ENCODE results near the gene EIF1B. TPM values are rescaled to one million over a fixed set of nuclear protein-coding genes. Genes with fewer than 3 reads are reported as not detected.

The EIF1B gene
- total and polyA plus RNA-seq, 10 donors, result 45.8 to 82.9 (median 52.6) TPM

DNA sequence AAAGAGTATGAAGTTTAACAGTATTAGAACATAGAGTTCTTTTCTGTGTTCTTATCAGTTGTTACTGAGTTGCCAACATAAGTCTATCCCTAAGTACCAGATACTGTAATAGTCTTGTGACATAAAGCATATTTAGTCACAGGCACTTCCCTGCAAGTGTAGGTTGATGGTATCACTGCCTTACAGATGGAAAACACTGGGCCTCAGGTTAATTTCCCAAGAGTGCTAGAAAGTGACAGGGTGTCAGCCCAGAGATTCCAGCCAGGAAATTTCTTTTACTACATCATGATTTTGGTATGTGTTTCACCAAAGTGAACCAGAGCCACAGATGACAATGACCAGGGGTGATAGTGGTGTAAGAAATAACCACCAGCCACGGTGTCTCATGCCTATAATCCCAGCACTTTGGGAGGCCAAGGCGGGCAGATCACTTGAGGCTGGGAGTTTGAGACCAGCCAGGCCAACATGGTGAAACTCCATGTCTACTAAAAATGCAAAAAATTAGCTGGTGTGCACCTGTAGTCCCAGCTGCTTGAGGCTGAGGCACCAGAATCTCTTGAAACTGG is 3.2 kb downstream of the EIF1B start:
- TF ChIP-seq, protein P1, sequence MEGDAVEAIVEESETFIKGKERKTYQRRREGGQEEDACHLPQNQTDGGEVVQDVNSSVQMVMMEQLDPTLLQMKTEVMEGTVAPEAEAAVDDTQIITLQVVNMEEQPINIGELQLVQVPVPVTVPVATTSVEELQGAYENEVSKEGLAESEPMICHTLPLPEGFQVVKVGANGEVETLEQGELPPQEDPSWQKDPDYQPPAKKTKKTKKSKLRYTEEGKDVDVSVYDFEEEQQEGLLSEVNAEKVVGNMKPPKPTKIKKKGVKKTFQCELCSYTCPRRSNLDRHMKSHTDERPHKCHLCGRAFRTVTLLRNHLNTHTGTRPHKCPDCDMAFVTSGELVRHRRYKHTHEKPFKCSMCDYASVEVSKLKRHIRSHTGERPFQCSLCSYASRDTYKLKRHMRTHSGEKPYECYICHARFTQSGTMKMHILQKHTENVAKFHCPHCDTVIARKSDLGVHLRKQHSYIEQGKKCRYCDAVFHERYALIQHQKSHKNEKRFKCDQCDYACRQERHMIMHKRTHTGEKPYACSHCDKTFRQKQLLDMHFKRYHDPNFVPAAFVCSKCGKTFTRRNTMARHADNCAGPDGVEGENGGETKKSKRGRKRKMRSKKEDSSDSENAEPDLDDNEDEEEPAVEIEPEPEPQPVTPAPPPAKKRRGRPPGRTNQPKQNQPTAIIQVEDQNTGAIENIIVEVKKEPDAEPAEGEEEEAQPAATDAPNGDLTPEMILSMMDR (IDR thresholded peaks at IDR 0.05 in 8 of 11, conservative IDR thresholded peaks at IDR 0.05 in 3 of 11), result no peak
- TF ChIP-seq POLR2AphosphoS5 (IDR thresholded peaks at IDR 0.05) (no peak), POLR2A (IDR thresholded peaks at IDR 0.05) (no peak)
- H3K4me3 ChIP-seq, result peak overlapping the region in 1 of 8 donors; percentile 92
- peaks cover 30 to 63% (median 50%) of the 10 kb centered on the region in 6 donors for H3K4me1 ChIP-seq
- no peaks in the 10 kb centered on the region for H3K27me3 ChIP-seq (replicated peaks in 1 of 7)
- H3K27ac ChIP-seq, result peak overlapping the region in 3 of 8 donors; percentile 16 to 19 (median 17)
- H3K9me3 ChIP-seq, result no peaks in the 10 kb centered on the region
- DNase-seq, result no peak
- peaks cover 0 to 61% (median 32%) of the 10 kb centered on the region in 6 donors for H3K36me3 ChIP-seq
- WGBS, 5 donors, result 89 to 94% (median 91%) methylated on average over 2 of the region's 2 CpGs
- intact Hi-C loops (cut with DNase I; ENCODE audit: low total_unique reads), result loop anchor here (10.0 kb wide), 1 partner anchor 142 kb away; the partner anchor contains the start of gene RPL14

DNA sequence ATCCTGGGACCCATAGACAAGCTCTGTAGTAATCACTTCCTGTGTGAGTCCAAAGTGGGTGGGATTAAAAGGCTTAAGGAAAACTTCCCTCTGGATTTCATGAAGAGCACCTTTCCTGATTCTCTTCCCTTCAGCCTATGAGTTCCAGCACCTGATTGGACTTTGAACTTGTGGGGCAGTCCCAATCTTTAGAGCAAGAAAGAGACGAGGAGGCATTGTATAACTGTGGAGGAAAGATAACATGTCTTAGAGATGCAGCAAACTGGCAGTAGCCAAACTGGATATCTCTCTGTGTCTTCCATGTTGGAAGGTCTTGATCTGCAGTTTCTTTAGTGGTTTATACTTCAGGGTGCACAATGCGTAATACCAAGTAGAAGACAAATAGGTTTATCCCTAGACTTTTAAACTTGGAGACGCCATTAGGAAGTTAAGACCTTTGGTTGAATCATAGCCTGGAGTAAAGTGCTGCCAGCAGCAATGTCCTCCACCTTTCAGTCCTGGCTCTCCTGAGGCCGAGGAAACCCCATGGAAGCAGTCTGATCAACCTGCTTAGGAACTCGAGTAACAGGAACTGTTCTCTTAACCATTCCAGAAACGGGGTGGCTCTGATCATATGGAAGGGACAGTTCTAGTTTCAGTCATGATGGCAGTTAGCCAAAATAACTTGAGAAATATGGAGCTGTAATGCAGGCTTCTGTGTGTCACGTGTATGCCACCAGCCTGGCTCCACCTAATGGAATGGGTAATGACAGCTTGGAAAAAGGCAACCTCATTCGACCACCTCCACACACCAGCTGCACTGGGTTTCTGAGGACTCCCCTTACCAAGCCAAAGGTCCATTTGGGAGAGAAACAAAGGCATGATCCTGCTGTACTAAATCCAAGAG is 4.7 kb downstream of the EIF1B start:
- TF ChIP-seq POLR2A (IDR thresholded peaks at IDR 0.05) (no peak), POLR2AphosphoS5 (IDR thresholded peaks at IDR 0.05) (peak in 1 of 3 donors; percentile 39)
- TF ChIP-seq, protein P1 (IDR thresholded peaks at IDR 0.05 in 8 of 11, conservative IDR thresholded peaks at IDR 0.05 in 3 of 11), result no peak
- H3K9me3 ChIP-seq, result no peaks in the 10 kb centered on the region
- intact Hi-C loops (cut with DNase I; ENCODE audit: low total_unique reads), result loop anchor here (10.0 kb wide), 1 partner anchor 141 kb away; the partner anchor contains the start of gene RPL14
- DNase-seq, result no peak
- 61 to 82% (median 64%) methylated on average over 8 of the region's 8 CpGs for WGBS, 5 donors
- H3K27ac ChIP-seq, result peak overlapping the region in 5 of 8 donors; percentile 2 to 60 (median 31)
- H3K4me1 ChIP-seq, result peaks cover 25 to 50% (median 41%) of the 10 kb centered on the region in 6 donors
- H3K4me3 ChIP-seq, result no peak overlapping the region
- H3K27me3 ChIP-seq (replicated peaks in 1 of 7), result no peaks in the 10 kb centered on the region
- H3K36me3 ChIP-seq, result peaks cover 0 to 61% (median 32%) of the 10 kb centered on the region in 6 donors

DNA sequence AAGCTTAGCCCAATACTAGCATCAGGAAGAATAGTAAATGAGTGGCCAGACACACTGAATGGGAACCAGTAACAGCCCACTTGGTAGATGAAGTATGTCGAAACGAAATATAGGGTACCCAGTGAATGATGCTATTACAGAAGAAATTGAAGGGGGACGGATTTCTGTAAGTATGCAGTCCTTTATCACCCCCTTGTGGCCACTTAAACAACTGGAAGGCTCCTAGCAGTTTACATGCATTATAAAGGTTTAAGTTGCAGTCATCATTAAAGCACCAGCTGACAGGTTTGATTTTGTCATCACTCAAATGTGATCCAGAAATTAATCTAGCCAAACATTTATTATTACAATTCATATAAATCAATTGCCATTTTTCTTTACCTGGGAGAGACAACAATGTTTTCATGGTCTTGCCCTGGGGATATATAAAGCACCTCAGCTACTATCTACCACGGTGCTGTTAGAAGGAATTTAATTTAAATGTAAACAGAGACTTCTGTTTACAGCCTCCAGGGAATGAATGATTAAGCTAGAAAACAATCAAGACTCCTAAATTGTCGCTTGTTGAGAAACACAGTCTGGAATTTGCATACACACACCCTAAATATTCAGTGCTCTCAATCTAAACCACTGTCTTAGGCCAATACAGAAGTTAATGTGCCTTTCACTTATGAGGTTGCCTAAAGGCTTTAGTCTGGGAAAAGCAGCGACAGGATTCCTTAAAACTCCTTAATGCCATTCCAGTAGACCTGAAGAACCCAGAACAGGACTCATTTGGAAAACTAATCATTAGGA is 7.8 kb downstream of the EIF1B start:
- peaks cover 8 to 31% (median 22%) of the 10 kb centered on the region in 6 donors for H3K4me1 ChIP-seq
- intact Hi-C loops (cut with DNase I; ENCODE audit: low total_unique reads), result loop anchor here (5.0 to 10.0 kb wide), 2 partner anchors 125 to 138 kb away; partner anchors contain the start of gene RPL14
- no peaks in the 10 kb centered on the region for H3K27me3 ChIP-seq (replicated peaks in 1 of 7)
- TF ChIP-seq, protein P1 (IDR thresholded peaks at IDR 0.05 in 8 of 11, conservative IDR thresholded peaks at IDR 0.05 in 3 of 11), result peak; percentile 66 to 90 (median 81)
- no peak for TF ChIP-seq POLR2AphosphoS5 (IDR thresholded peaks at IDR 0.05)
- TF ChIP-seq POLR2A (IDR thresholded peaks at IDR 0.05), result no peak
- no peak overlapping the region for H3K27ac ChIP-seq
- H3K36me3 ChIP-seq, result peaks cover 0 to 46% (median 22%) of the 10 kb centered on the region in 6 donors
- no peak overlapping the region for H3K4me3 ChIP-seq
- 20 to 40% (median 35%) methylated on average over 6 of the region's 6 CpGs for WGBS, 5 donors
- no peaks in the 10 kb centered on the region for H3K9me3 ChIP-seq
- no peak for DNase-seq

Measured in spleen (tissue), 11 donors.